Tibial nerve (tissue), 4 donors: ENCODE measurements around the gene PIN4. TPM values are rescaled to one million over a fixed set of nuclear protein-coding genes. Genes with fewer than 3 reads are reported as not detected.

Experiments
- DNase-seq, 2 donors: peaks; one replicate each; pipeline ENCODE4 v3.0.0-alpha.2; 2019; ENCODE audit warnings: low spot score in 2 of 2
- H3K27ac ChIP-seq, 4 donors: fragments of 200-600 bp; sonication (generic) in 3 of 4; one replicate each; pipeline ENCODE4 v1.5.1; 2017 to 2019; ENCODE audit warnings: mild to moderate bottlenecking in 1 of 4
- H3K27me3 ChIP-seq, 2 donors: fragments of 200-600 bp; sonication (generic) in 1 of 2; one replicate each; pipeline versions ENCODE4 v1.5.1 to v1.6.0; 2017 to 2019
- H3K36me3 ChIP-seq, 3 donors: fragments of 200-600 bp; sonication (generic); one replicate each; pipeline ENCODE4 v1.5.1; 2018 to 2019
- H3K4me1 ChIP-seq, 4 donors: fragments of 200-600 bp; sonication (generic) in 3 of 4; one replicate each; pipeline ENCODE4 v1.5.1; 2017 to 2019
- H3K4me3 ChIP-seq, 4 donors: fragments of 200-600 bp; sonication (generic) in 3 of 4; one replicate each; pipeline ENCODE4 v1.5.1; 2017 to 2019; ENCODE audit warnings: mild to moderate bottlenecking in 1 of 4, moderate library complexity in 1 of 4
- H3K9me3 ChIP-seq, 4 donors: fragments of 200-600 bp; sonication (generic) in 3 of 4; one replicate each; pipeline ENCODE4 v1.5.1; 2017 to 2019
- EP300 ChIP-seq, 2 donors: sonication (generic); formaldehyde crosslinking; IDR thresholded peaks; one replicate each; pipeline ENCODE4 v1.6.1; 2017; ENCODE audit warnings: antibody characterized with exemption in 2 of 2, mild to moderate bottlenecking in 1 of 2
- POLR2A ChIP-seq, 2 donors: fragments of 450-650 bp; IDR thresholded peaks; one replicate each; pipeline ENCODE4 v1.6.1; 2017; ENCODE audit warnings: antibody characterized with exemption in 2 of 2, mild to moderate bottlenecking in 2 of 2, moderate library complexity in 2 of 2
- WGBS, 2 donors: methylation state at CpG; one replicate each; pipeline ENCODE4 v1.1.5; 2018; 5-methylcytosine and 5-hydroxymethylcytosine counted together
- total RNA-seq, 4 donors: library from RNA; depleted of rRNA; stranded (reverse); fragments of >200 nt; gene quantifications; one replicate each; pipeline ENCODE4 v1.1.0, GENCODE V29; 2016
- TF ChIP-seq, protein P1 (sequence below), 5 experiments: fragments of 200-600 bp in 3 of 5; fragments of 450-650 bp in 2 of 5; sonication (generic) in 3 of 5; IDR thresholded peaks; one replicate each; pipeline ENCODE4 v1.5.1; 2016 to 2019; ENCODE audit warnings: antibody characterized with exemption in 5 of 5, mild to moderate bottlenecking in 3 of 5, moderate library complexity in 2 of 5

Gene PIN4
- total RNA-seq, result 10 to 100 TPM in 2 of 4 donors, 1 to 10 TPM in 2; 5.7 to 12.5 (median 8.6) TPM

DNA sequence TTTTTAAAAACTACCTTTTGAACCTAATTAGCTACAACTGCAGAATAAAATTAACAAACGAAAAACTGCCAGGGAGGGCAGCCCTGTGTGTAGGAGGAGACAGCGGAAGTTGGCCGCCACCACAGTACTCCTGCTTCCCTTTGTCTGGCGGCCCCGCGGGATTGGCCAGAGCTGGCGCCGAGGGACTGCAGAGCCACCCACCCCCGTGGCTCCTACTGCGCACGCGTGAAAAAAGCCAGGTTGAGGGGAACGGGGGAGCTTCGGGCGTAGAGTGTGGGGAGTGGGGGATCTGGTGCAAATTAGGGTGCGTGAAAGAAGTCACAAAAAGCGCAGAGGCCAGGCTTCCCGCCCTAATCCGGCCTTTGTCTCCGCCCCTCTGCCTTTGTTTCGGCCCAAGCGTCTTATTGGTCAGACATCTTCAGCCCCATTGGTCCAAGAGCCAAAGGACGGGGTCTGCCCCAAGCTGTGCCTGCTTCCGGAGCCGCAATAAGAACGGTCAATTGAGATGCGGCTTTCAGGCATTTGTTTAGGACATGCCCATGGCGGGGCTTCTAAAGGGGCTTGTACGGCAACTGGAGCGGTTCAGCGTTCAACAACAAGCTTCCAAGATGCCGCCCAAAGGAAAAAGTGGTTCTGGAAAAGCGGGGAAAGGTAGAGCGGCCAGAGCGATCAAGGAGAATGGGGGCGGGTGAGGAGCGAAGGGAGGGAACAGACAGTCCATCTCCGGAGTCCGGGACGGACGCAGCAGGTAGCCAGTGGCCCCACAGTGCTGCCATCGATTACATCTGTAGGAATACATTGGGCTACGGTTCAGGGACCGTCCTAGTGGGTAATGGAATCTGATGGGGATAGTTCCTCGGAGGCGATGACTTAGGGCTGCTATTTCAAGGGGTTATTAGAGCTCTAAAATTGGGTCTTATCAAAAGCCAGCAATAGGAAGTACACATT is at the start of gene PIN4:
PIN4 (plus strand) TSS at position 580 of the 948 bp plus-strand sequence; CDS start at position 609, 29 bp downstream.
- H3K27ac ChIP-seq, result peak within 1 kb of the TSS in 3 of 4 donors; percentile 71 to 84 (median 73)

DNA sequence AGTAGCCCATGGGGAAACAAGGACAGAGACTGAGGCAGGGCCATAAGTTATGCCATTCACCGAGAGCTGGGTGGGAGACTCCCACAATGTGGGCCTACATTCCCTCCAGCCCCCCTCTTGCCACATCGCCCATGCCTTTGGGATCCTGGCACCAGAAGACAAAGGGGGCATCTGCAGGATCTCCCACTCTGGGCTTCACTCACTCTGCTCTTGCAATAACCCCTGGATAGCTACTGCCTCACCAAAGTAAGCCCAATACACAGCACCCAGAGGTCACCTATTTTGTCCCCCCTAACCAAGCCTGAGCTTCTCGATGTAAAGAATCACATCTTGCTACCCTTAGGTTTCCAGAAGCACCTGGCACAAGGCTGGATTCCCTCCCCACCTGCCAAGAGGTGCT is 49.1 kb upstream of the PIN4 start:
- peak overlapping the region; percentile 34 to 88 (median 76) for H3K27ac ChIP-seq
- H3K4me3 ChIP-seq, result peak overlapping the region in 3 of 4 donors; percentile 7 to 60 (median 43)
- H3K4me1 ChIP-seq, result peaks cover 0 to 23% (median 0%) of the 10 kb centered on the region in 4 donors
- TF ChIP-seq POLR2A (IDR thresholded peaks at IDR 0.05) (no peak), EP300 (IDR thresholded peaks at IDR 0.05) (no peak)
- TF ChIP-seq, protein P1, sequence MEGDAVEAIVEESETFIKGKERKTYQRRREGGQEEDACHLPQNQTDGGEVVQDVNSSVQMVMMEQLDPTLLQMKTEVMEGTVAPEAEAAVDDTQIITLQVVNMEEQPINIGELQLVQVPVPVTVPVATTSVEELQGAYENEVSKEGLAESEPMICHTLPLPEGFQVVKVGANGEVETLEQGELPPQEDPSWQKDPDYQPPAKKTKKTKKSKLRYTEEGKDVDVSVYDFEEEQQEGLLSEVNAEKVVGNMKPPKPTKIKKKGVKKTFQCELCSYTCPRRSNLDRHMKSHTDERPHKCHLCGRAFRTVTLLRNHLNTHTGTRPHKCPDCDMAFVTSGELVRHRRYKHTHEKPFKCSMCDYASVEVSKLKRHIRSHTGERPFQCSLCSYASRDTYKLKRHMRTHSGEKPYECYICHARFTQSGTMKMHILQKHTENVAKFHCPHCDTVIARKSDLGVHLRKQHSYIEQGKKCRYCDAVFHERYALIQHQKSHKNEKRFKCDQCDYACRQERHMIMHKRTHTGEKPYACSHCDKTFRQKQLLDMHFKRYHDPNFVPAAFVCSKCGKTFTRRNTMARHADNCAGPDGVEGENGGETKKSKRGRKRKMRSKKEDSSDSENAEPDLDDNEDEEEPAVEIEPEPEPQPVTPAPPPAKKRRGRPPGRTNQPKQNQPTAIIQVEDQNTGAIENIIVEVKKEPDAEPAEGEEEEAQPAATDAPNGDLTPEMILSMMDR (IDR thresholded peaks at IDR 0.05), result no peak
- no peaks in the 10 kb centered on the region for H3K9me3 ChIP-seq
- DNase-seq, result no peak
- H3K36me3 ChIP-seq, result no peaks in the 10 kb centered on the region
- H3K27me3 ChIP-seq, result peaks cover 0 to 3% of the 10 kb centered on the region in 2 donors
- WGBS, 2 donors, result 56 to 78% methylated on average over 3 of the region's 3 CpGs

More for the DNA sequence above, at the start of gene PIN4:
- peaks cover 0 to 23% (median 0%) of the 10 kb centered on the region in 4 donors for H3K4me1 ChIP-seq
- peak; percentile 65 to 82 for DNase-seq
- TF ChIP-seq, protein P1 (IDR thresholded peaks at IDR 0.05), result no peak
- TF ChIP-seq EP300 (IDR thresholded peaks at IDR 0.05) (peak in 1 of 2 donors; percentile 77), POLR2A (IDR thresholded peaks at IDR 0.05) (peak in 1 of 2 donors; percentile 56)
- H3K9me3 ChIP-seq, result no peaks in the 10 kb centered on the region
- H3K27me3 ChIP-seq, result no peaks in the 10 kb centered on the region
- no peaks in the 10 kb centered on the region for H3K36me3 ChIP-seq
- peak within 1 kb of the TSS; percentile 49 to 67 (median 53) for H3K4me3 ChIP-seq
- WGBS, 2 donors, result 1 to 25% methylated on average over 26 to 45 of the region's 46 CpGs

DNA sequence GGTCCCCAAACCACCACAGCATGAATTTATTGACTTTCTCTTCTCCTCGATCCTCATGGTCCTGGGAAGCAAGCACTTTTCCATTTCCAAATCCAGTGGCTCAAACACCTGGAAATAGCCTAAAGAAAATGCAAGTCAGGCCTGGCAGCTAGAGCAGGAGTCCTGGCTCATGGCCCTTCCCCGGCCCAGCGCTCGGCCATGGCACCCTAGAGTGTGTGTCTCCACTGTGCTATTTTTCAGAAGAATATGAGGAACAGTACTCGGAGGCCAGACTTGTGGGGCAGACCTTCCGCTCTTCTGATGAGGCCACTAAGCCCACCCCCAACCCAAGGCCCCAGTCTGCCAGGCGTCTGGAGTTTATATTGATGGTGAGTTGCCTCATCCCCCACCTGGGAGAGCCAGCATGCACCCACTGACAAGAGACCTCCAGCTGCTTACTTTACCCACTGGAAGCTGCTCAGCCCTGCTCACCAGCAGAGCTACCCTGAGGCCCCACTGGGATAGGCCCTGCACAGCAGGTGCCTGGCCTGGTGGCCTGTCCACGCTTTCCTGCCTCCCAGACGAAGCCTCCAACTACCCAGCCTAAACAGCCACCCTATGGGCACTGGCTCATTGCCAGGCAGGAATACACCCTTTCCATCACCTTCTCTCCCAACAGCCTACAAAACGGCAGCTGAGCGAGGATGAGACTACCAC is 47.6 kb upstream of the PIN4 start:
- Histone ChIP-seq H3K4me1 (peaks cover 0 to 17% (median 0%) of the 10 kb centered on the region in 4 donors), H3K27ac (no peak overlapping the region), H3K36me3 (peaks cover 0 to 14% (median 0%) of the 10 kb centered on the region in 3 donors), H3K4me3 (no peak overlapping the region), H3K27me3 (peaks cover 0 to 3% of the 10 kb centered on the region in 2 donors), H3K9me3 (no peaks in the 10 kb centered on the region)
- no peak for DNase-seq
- no peak for TF ChIP-seq EP300 (IDR thresholded peaks at IDR 0.05)
- TF ChIP-seq, protein P1 (IDR thresholded peaks at IDR 0.05), result no peak
- TF ChIP-seq POLR2A (IDR thresholded peaks at IDR 0.05), result no peak
- WGBS, 2 donors, result 67 to 85% methylated on average over 3 to 11 of the region's 11 CpGs

DNA sequence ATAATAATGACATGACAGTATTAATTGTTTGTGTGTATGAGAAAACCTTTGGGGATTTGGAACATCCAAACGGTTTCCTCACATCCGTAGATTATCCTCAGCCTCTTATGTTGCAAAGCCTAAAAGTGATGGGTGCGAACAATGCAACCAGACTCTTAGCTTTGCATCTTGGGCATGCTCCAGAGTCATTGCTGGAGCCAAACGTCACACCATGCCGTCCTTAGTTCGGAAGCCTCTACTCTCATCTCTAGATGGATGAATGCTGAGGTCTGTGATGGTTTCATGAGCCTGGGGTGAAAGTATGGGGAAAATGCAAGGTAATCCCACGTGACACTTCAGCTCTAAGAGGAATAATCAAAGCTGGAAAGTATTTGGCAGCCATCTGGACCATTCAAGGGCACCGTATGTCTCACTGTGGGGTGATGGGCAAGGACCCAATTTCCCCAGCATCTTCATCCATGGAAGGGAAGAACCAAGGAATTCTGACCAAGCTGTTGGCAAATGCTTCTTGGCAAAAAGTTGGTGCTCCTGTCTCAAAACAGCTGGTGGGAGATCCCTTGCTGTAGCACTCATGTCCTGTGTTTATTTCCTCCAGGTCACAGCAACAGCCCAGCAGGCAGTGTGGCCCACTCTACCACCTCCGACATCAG is 43.6 kb upstream of the PIN4 start:
- H3K4me1 ChIP-seq, result no peaks in the 10 kb centered on the region
- no peak overlapping the region for H3K4me3 ChIP-seq
- peaks cover 0 to 32% (median 0%) of the 10 kb centered on the region in 3 donors for H3K36me3 ChIP-seq
- no peak for TF ChIP-seq EP300 (IDR thresholded peaks at IDR 0.05)
- TF ChIP-seq POLR2A (IDR thresholded peaks at IDR 0.05), result no peak
- TF ChIP-seq, protein P1 (IDR thresholded peaks at IDR 0.05), result no peak
- H3K27ac ChIP-seq, result no peak overlapping the region
- WGBS, 2 donors, result 74% methylated on average over 9 of the region's 9 CpGs
- no peaks in the 10 kb centered on the region for H3K9me3 ChIP-seq
- H3K27me3 ChIP-seq, result no peaks in the 10 kb centered on the region
- DNase-seq, result no peak
